Urinary bladder (tissue), 4 donors: ENCODE results near the gene IL17RC. TPM values are rescaled to one million over a fixed set of nuclear protein-coding genes. Genes with fewer than 3 reads are reported as not detected.
"Not testable (repeated sequence)": the region's sequence is repeated elsewhere in the genome, so short reads cannot be mapped to it uniquely, and the experiment has no call there.

ENCODE experiments used
- DNase-seq: peaks from one replicate; pipeline ENCODE4 v3.0.0-alpha.2; 2015; ENCODE audit errors: extremely low spot score
- H3K27ac ChIP-seq: one replicate; pipeline ENCODE4 v1.5.1; 2013; ENCODE audit warnings: low read depth, mild to moderate bottlenecking, moderate library complexity
- H3K36me3 ChIP-seq: one replicate; pipeline ENCODE4 v1.6.1; 2013; ENCODE audit warnings: mild to moderate bottlenecking, moderate library complexity; ENCODE audit not compliant: insufficient read depth
- H3K4me1 ChIP-seq: one replicate; pipeline ENCODE4 v1.6.1; 2013; ENCODE audit warnings: mild to moderate bottlenecking, moderate library complexity; ENCODE audit not compliant: insufficient read depth
- H3K4me3 ChIP-seq: one replicate; pipeline ENCODE4 v1.5.1; 2013; ENCODE audit warnings: low read depth, low read length
- WGBS: extraction: QIAGEN DNeasy Blood & Tissue Kit; methylation state at CpG from one replicate; pipeline ENCODE4 v1.1.7; 2013; 5-methylcytosine and 5-hydroxymethylcytosine counted together
- polyA plus RNA-seq: library from polyadenylated mRNA; stranded (reverse); fragments of 200-250 nt; gene quantifications from one replicate; pipeline ENCODE4 v1.2.3, GENCODE V29; 2013
- total RNA-seq: library from RNA; depleted of rRNA; stranded (reverse); fragments of >200 nt; gene quantifications from one replicate; pipeline ENCODE4 v1.2.3, GENCODE V29; 2014
- donor health status: healthy with polysubstance abuse.
- donor health status: healthy.

Gene IL17RC, protein sequence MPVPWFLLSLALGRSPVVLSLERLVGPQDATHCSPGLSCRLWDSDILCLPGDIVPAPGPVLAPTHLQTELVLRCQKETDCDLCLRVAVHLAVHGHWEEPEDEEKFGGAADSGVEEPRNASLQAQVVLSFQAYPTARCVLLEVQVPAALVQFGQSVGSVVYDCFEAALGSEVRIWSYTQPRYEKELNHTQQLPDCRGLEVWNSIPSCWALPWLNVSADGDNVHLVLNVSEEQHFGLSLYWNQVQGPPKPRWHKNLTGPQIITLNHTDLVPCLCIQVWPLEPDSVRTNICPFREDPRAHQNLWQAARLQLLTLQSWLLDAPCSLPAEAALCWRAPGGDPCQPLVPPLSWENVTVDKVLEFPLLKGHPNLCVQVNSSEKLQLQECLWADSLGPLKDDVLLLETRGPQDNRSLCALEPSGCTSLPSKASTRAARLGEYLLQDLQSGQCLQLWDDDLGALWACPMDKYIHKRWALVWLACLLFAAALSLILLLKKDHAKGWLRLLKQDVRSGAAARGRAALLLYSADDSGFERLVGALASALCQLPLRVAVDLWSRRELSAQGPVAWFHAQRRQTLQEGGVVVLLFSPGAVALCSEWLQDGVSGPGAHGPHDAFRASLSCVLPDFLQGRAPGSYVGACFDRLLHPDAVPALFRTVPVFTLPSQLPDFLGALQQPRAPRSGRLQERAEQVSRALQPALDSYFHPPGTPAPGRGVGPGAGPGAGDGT
- total RNA-seq: 24.7 TPM
- polyA plus RNA-seq: 72.5 TPM

GRCh38 chr3:9916734-9917680 lies at the start of gene IL17RC:
IL17RC (plus strand) TSS chr3:9917098; CDS start chr3:9917316, 218 bp downstream.
- Histone ChIP-seq H3K27ac (peak within 1 kb of the TSS; percentile 73), H3K4me1 (no peaks in the 10 kb centered on the region), H3K4me3 (peak within 1 kb of the TSS; percentile 55), H3K36me3 (no peaks in the 10 kb centered on the region)
- DNase-seq: peak; percentile 83
- WGBS: 10% methylated on average over 19 of the region's 19 CpGs

- no peak overlapping the region for H3K27ac ChIP-seq
- no peaks in the 10 kb centered on the region for H3K4me1 ChIP-seq
- H3K36me3 ChIP-seq: no peaks in the 10 kb centered on the region
- no peak overlapping the region for H3K4me3 ChIP-seq
- no peak for DNase-seq
- WGBS: 93% methylated on average over 12 of the region's 12 CpGs
Measured at GRCh38 chr3:9867106-9867505, 49.8 kb upstream of the IL17RC start.

DNA sequence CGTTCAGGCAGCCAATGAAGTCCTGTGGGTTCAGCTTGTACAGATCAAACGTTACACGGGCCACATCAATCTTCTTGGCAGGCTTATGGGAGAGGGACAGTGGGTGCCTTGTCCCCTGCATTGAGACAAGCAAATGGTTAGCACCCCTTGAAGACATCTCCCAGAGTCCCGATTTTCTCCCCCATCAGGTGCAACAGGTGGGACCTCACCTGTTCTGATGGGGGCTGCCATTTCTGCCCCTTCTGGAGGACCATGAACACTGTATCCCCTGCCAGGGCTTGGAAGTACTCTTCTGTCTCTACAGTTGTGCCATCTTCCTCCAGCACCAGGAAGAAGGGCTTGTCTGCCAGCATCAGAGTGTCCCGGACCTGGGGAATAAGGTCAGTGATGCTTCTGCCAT lies 46.9 kb upstream of the IL17RC start:
- no peak overlapping the region for H3K4me3 ChIP-seq
- 77% methylated on average over 5 of the region's 5 CpGs for WGBS
- H3K36me3 ChIP-seq: no peaks in the 10 kb centered on the region
- H3K27ac ChIP-seq: no peak overlapping the region
- DNase-seq: no peak
- no peaks in the 10 kb centered on the region for H3K4me1 ChIP-seq

GRCh38 chr3:9870978-9871377 lies 45.9 kb upstream of the IL17RC start:
- no peak overlapping the region for H3K27ac ChIP-seq
- 29% methylated on average over 1 of the region's 1 CpG for WGBS

GRCh38 chr3:9872067-9872466 lies 44.8 kb upstream of the IL17RC start:
- not testable (repeated sequence) for H3K4me3 ChIP-seq, H3K27ac ChIP-seq, DNase-seq, H3K4me1 ChIP-seq, H3K36me3 ChIP-seq
- WGBS: 93% methylated on average over 5 of the region's 5 CpGs

More at GRCh38 chr3:9870978-9871377, 45.9 kb upstream of the IL17RC start:
- H3K4me3 ChIP-seq: no peak overlapping the region
- no peaks in the 10 kb centered on the region for H3K36me3 ChIP-seq
- no peak for DNase-seq
- H3K4me1 ChIP-seq: no peaks in the 10 kb centered on the region

DNA sequence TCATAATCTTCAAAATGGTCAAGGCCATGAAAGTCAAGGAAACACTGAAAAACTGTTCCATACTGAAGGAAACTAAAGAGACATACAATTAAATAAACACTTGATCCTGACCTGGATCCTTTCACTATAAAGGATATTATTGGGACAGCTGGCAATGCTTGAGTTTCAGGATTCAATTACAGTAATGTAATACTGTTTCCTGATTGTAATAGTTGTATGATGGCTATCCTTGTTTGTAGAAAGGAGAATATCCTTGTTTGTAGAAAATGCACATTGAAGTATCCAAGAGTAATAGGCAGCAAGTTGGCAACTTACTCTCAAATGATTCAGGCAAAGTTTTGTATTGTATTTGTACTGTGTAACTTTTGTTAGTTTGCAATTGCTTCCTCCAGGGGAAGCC lies 41.5 kb upstream of the IL17RC start:
- Histone ChIP-seq H3K36me3 (no peaks in the 10 kb centered on the region), H3K4me3 (no peak overlapping the region), H3K4me1 (no peaks in the 10 kb centered on the region), H3K27ac (no peak overlapping the region)
- DNase-seq: no peak

DNA sequence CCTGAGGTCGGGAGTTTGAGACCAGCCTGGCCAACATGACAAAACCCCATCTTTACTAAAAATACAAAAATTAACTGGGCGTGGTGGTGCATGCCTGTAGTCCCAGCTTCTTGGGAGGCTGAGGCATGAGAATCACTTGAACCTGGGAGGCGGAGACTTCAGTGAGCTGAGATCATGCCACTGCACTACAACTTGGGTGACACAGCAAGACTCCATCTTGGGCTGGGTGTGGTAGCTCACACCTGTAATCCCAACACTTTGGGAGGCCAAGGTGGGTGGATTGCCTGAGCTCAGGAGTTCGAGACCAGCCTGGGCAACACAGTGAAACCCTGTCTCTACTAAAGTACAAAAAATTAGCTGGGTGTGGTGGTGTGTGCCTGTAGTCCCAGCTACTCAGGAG lies 40.6 kb upstream of the IL17RC start:
- H3K4me1 ChIP-seq, H3K27ac ChIP-seq, H3K4me3 ChIP-seq, DNase-seq, H3K36me3 ChIP-seq: not testable (repeated sequence)
- WGBS: 87% methylated on average over 4 of the region's 4 CpGs

- Histone ChIP-seq H3K27ac (no peak overlapping the region), H3K4me3 (no peak overlapping the region), H3K4me1 (no peaks in the 10 kb centered on the region), H3K36me3 (no peaks in the 10 kb centered on the region)
- no peak for DNase-seq
- 91% methylated on average over 12 of the region's 12 CpGs for WGBS
Measured at GRCh38 chr3:9876991-9877390, 39.9 kb upstream of the IL17RC start.

DNA sequence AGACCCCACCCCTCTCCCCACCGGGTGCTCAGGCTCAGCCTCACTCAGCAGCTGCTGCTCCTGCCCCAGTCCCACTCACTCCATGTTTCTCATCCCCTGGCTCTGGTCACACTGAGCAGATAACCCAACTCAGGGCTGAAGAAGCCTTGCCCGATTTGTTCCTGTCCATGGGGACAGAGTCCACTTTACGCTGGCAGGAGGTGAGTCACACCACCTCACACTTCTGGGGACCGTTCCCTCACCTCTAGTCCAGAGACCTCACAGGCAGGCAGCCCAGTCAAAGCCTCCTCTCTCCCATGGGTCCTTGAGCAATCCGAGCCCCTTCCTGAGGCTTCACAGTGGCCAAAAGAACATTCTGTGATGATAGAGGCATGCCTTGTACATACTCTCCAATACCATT lies 38.2 kb upstream of the IL17RC start:
- Histone ChIP-seq H3K27ac (no peak overlapping the region), H3K4me3 (no peak overlapping the region), H3K36me3 (no peaks in the 10 kb centered on the region), H3K4me1 (no peaks in the 10 kb centered on the region)
- no peak for DNase-seq
- WGBS: 79% methylated on average over 5 of the region's 5 CpGs

DNA sequence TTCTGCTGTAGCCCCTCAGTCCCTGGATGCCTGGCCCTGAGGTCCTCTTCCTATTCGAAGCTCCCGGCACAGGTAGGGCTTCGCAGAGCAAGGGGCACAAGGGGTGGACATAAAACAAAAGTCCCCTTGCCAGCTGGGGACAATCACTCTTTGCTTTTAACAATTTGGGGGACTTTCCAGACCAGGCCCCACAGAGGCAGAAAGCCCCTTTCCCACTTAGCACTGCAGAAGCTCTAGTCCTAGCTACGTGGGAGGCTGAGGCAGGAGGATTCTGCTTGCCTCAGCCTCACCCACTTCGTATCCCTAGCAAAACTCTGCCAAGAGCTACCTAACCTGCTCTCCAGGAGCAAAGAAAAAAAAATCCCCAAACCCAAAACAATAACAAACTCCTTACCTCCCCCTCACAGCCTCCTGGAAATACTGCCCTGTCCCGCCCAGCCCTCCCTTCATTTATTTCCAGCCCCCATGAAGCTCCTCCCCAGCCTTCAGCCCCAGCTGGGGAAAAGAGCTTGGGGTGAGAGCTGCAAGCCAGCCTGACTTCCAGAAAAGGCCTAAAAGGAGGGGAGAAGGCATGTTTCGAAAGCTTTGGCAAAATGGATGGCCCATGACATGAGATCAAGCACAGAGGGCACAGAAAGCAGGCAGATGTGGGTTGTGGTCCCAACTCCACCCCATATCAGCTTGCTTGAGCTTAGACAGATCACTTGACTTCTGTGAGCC lies 36.9 kb upstream of the IL17RC start, which contains the start of gene CIDEC:
CIDEC (minus strand) TSS at position 424 of the 720 bp plus-strand sequence. CDS start 1,767 bp downstream, outside the sequence.
- Histone ChIP-seq H3K27ac (no peak within 1 kb of the TSS), H3K4me1 (no peaks in the 10 kb centered on the region), H3K4me3 (no peak within 1 kb of the TSS), H3K36me3 (no peaks in the 10 kb centered on the region)
- 81% methylated on average over 7 of the region's 7 CpGs for WGBS
- DNase-seq: no peak

GRCh38 chr3:9881441-9881840 lies 35.5 kb upstream of the IL17RC start:
- no peaks in the 10 kb centered on the region for H3K4me1 ChIP-seq
- no peak for DNase-seq
- H3K27ac ChIP-seq: no peak overlapping the region
- no peak overlapping the region for H3K4me3 ChIP-seq
- no peaks in the 10 kb centered on the region for H3K36me3 ChIP-seq
- WGBS: 85% methylated on average over 1 of the region's 1 CpG

DNA sequence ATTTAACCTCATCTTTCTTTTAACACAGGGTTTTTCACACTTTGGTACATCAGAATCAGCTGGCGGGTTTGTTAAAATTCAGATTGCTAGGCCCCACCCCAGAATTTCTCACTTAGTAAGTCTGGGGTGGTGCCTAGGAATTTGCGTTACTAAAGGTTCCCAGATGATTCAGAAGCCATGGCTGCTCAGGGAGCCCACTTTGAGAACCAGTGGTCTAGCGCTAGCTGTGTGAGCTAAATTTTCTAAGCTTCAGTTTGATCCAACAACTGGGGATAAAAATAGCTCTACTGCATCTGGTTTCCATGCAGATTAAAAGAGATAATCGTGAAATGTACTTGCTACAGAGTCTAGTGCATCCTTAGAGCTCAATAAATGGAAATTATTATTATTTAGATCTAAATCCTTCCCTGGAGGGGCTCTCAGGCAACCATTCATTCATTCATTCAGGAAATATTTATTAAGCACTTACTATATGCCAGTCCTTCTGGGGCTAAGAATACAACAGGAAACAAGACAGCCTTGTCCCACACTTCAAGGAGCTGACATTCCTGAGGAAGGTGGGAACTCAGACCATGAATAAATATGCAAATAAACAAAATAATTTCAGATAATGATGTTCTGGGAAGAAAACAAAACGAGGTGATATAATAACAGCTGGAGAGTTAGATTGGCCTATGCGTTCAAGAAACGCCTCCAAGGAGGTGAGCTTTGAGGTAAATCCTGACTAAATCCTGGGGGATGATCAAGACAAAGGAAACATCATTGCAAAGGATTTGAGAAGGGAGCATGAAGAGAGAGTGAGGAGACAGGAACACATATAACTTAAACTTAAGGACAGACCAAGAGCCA lies 33.0 kb upstream of the IL17RC start:
- H3K27ac ChIP-seq: peak overlapping the region; percentile 35
- no peak for DNase-seq
- 65% methylated on average over 7 of the region's 7 CpGs for WGBS
- no peak overlapping the region for H3K4me3 ChIP-seq
- no peaks in the 10 kb centered on the region for H3K36me3 ChIP-seq
- H3K4me1 ChIP-seq: no peaks in the 10 kb centered on the region
